ENCODE measurements around the gene POC1A. TPM values are rescaled to one million over a fixed set of nuclear protein-coding genes. Genes with fewer than 3 reads are reported as not detected.

POC1A gene
- total and polyA plus RNA-seq, 2 of the 8 experiments (the other 6 are each of a cell fraction or from before 2014, with no cell fraction given), result 35.7 to 39.2 TPM

DNA sequence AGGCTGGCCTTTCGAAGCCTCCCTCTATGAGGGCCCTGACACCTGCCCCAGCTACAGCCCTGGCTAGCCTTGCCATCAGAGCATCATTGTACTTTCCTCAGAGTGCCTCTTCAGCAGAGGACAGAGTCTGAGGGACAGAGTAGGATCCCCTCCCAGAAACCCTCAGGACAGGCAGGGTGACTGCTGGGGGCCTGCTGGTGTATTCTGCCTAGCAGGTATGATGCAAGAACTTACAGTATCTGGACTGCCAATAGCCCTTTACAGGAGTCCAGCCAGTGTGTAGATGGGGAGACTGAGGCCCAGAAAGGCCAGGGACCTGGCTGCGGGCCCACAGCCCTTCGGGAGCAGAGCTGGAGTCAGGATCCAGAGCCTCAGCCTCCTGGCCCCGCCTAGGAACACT, 116.9 kb downstream of the POC1A start:
- H4K20me1 ChIP-seq (replicated peaks in 1 of 2; ENCODE audit: control insufficient read depth in 1 of 2, insufficient read depth in 2 of 2, low read length in 2 of 2), result no peaks in the 10 kb centered on the region
- H3K9ac ChIP-seq (replicated peaks in 1 of 4; ENCODE audit: extremely low read depth in 1 of 4, low read depth in 3 of 4, low read length in 3 of 4), result no peak overlapping the region
- no peak overlapping the region; the same call in 1 of the 2 replicates for H2AK5ac ChIP-seq (ENCODE audit: low read depth, low read length)
- no peaks in the 10 kb centered on the region for H3K23me2 ChIP-seq (ENCODE audit: low read depth, low read length)
- H3K4me1 ChIP-seq (replicated peaks in 1 of 4; ENCODE audit: control insufficient read depth in 3 of 4, insufficient read depth in 4 of 4, low read length in 3 of 4), result peaks cover 0 to 4% (median 1%) of the 10 kb centered on the region in 4 experiments; a peak in 2 of 7 replicates
- H3K23ac ChIP-seq (ENCODE audit: insufficient read length), result no peak overlapping the region
- no peak overlapping the region for H3K4me3 ChIP-seq (ENCODE audit: extremely low read depth in 1 of 4, insufficient read depth in 2 of 4, low read depth in 3 of 4, low read length in 4 of 4)
- no peak overlapping the region for H2BK15ac ChIP-seq (ENCODE audit: low read length)
- no peak overlapping the region for H2AFZ ChIP-seq (ENCODE audit: low read length)
- CTCF ChIA-PET (ENCODE audit: partially characterized antibody), result interaction anchor here (0.9 to 33.0 kb wide), 10 partner anchors 8 to 183 kb away, joined by 3 to 984 read pairs (median 6); partner anchors contain the start of gene DUSP7
- no peaks in the 10 kb centered on the region for H3K79me2 ChIP-seq (ENCODE audit: control insufficient read depth in 1 of 2, insufficient read depth in 2 of 2, low read length in 2 of 2)
- H2BK120ac ChIP-seq (replicated peaks; ENCODE audit: low read depth, low read length), result no peak overlapping the region
- H3K9me3 ChIP-seq (ENCODE audit: insufficient read depth in 2 of 2, low read depth in 1 of 2, low read length in 1 of 2), result no peaks in the 10 kb centered on the region
- no peak overlapping the region for H2BK5ac ChIP-seq (ENCODE audit: low read depth, low read length)
- no peaks in the 10 kb centered on the region for H3K36me3 ChIP-seq (ENCODE audit: control insufficient read depth in 2 of 4, insufficient read depth in 4 of 4, low read length in 3 of 4)
- no peak overlapping the region for H3K4me2 ChIP-seq (ENCODE audit: insufficient read depth in 1 of 2, low read depth in 2 of 2, low read length in 2 of 2)
- WGBS, 2 experiments (ENCODE audit: extremely low coverage in 1 of 2, insufficient coverage in 1 of 2, insufficient read length in 1 of 2, insufficient replicate concordance in 2 of 2, low coverage in 1 of 2, low lambda C conversion rate in 2 of 2, missing lambda C conversion rate in 1 of 2), result 91% methylated on average over 4 of the region's 4 CpGs; no CpG with 5 or more reads in 1 of the 2 experiments
- H3K27ac ChIP-seq (ENCODE audit: low read depth, low read length), result no peak overlapping the region
- H3K14ac ChIP-seq (ENCODE audit: insufficient read length), result no peak overlapping the region
- no peak for FAIRE-seq
- H3K56ac ChIP-seq (replicated peaks; ENCODE audit: insufficient read length, low read depth, low read length), result no peak overlapping the region
- no peak overlapping the region for H3K4ac ChIP-seq (replicated peaks; ENCODE audit: insufficient read length, low read depth, low read length)
- H3K27me3 ChIP-seq (replicated peaks in 1 of 4; ENCODE audit: control insufficient read depth in 3 of 4, extremely low read depth in 1 of 4, insufficient read depth in 3 of 4, low read length in 3 of 4), result no peaks in the 10 kb centered on the region
- DNase-seq (ENCODE audit: low read depth in 1 of 2, low spot score in 2 of 2), result no peak
- no peak overlapping the region for H4K8ac ChIP-seq (ENCODE audit: extremely low read depth, insufficient read depth, low read length)
- no peak overlapping the region for H2BK12ac ChIP-seq (ENCODE audit: low read depth, low read length)
- H4K5ac ChIP-seq (ENCODE audit: insufficient read length, low read depth, low read length), result no peak overlapping the region
- H4K91ac ChIP-seq (replicated peaks; ENCODE audit: insufficient read length, low read length), result no peak overlapping the region
- no peaks in the 10 kb centered on the region for H3K79me1 ChIP-seq (ENCODE audit: low read depth, low read length)
- no peak overlapping the region for H3K18ac ChIP-seq (ENCODE audit: extremely low read depth, low read length)
- POLR2A ChIA-PET (ENCODE audit: partially characterized antibody), result interaction anchor here (0.9 to 1.9 kb wide), 5 partner anchors 13 to 45 kb away, joined by 3 to 6 read pairs (median 4); no protein-coding TSS in a partner anchor
- 0 out of 2 replicates have a peak overlapping the region, but pooled peaks have one; percentile 32 for H2BK20ac ChIP-seq (ENCODE audit: low read length)
- TF ChIP-seq, protein P1, sequence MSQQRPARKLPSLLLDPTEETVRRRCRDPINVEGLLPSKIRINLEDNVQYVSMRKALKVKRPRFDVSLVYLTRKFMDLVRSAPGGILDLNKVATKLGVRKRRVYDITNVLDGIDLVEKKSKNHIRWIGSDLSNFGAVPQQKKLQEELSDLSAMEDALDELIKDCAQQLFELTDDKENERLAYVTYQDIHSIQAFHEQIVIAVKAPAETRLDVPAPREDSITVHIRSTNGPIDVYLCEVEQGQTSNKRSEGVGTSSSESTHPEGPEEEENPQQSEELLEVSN (IDR thresholded peaks at IDR 0.05), result no peak
- no peak for TF ChIP-seq SIN3A (conservative IDR thresholded peaks at IDR 0.05 in 1 of 2, IDR thresholded peaks at IDR 0.05 in 1 of 2; ENCODE audit: low read depth in 1 of 2, low read length in 2 of 2)
- TF ChIP-seq, protein P2, sequence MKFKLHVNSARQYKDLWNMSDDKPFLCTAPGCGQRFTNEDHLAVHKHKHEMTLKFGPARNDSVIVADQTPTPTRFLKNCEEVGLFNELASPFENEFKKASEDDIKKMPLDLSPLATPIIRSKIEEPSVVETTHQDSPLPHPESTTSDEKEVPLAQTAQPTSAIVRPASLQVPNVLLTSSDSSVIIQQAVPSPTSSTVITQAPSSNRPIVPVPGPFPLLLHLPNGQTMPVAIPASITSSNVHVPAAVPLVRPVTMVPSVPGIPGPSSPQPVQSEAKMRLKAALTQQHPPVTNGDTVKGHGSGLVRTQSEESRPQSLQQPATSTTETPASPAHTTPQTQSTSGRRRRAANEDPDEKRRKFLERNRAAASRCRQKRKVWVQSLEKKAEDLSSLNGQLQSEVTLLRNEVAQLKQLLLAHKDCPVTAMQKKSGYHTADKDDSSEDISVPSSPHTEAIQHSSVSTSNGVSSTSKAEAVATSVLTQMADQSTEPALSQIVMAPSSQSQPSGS (IDR thresholded peaks at IDR 0.05; ENCODE audit: low read length), result no peak
- TF ChIP-seq GTF2F1 (IDR thresholded peaks at IDR 0.05; ENCODE audit: borderline replicate concordance, low read depth, low read length), result no peak
- TF ChIP-seq ZNF274 (IDR thresholded peaks at IDR 0.05; ENCODE audit: borderline replicate concordance, extremely low read depth, low read length), result no peak
- TF ChIP-seq BACH1 (IDR thresholded peaks at IDR 0.05; ENCODE audit: low read length), result no peak
- TF ChIP-seq MAFK (IDR thresholded peaks at IDR 0.05; ENCODE audit: low read depth, low read length), result no peak
- no peak for TF ChIP-seq RBBP5 (IDR thresholded peaks at IDR 0.05; ENCODE audit: borderline replicate concordance, low read depth, low read length)
- no peak for TF ChIP-seq CHD1 (IDR thresholded peaks at IDR 0.05; ENCODE audit: low read depth, low read length)
- no peak for TF ChIP-seq SP4 (IDR thresholded peaks at IDR 0.05; ENCODE audit: low read length)
- no peak for TF ChIP-seq NANOG (IDR thresholded peaks at IDR 0.05; ENCODE audit: insufficient read depth, low read depth, low read length, poor library complexity, severe bottlenecking)

Data from H1 (cell line).